PC-3 (cell line): ENCODE results near the gene NANP. TPM values are rescaled to one million over a fixed set of nuclear protein-coding genes. Genes with fewer than 3 reads are reported as not detected.

ENCODE experiments used
- ATAC-seq: fragments of 200-7000 bp; cut with Tn5 transposase; 2 replicates; pipeline ENCODE4 v1.9.1; 2020; ENCODE audit warnings: mild to moderate bottlenecking, moderate library complexity
- BruUV-seq: library from RNA; stranded (reverse); fragments of 400-500 nt; replicated peaks from 2 replicates; lab custom pipeline; 2021; lab: Mats Ljungman, UMichigan
- CTCF ChIA-PET: fragments of 300-600 bp; sonication (Branson Sonifier 250); formaldehyde crosslinking; loops from one replicate; lab custom pipeline; 2022; ENCODE audit warnings: antibody characterized with exemption; lab: Charles Lee
- POLR2A ChIA-PET: fragments of 300-600 bp; sonication (Branson Sonifier 250); formaldehyde crosslinking; loops from one replicate; lab custom pipeline; 2022; ENCODE audit warnings: antibody characterized with exemption; ENCODE audit not compliant: unreplicated experiment; lab: Charles Lee
- DNase-seq: peaks from one replicate; pipeline ENCODE4 v3.0.0-alpha.2; 2015
- H2AFZ ChIP-seq: fragments of 300-600 bp; sonication (generic); 2 replicates; pipeline ENCODE4 v1.6.0; 2016; ENCODE audit warnings: antibody characterized with exemption, low read length
- H3F3A ChIP-seq: fragments of 300-600 bp; sonication (generic); one replicate; pipeline ENCODE4 v1.6.0; 2017; ENCODE audit warnings: antibody characterized with exemption, low read length, control low read depth, mild to moderate bottlenecking; ENCODE audit not compliant: unreplicated experiment
- H3K27ac ChIP-seq: fragments of 300-600 bp; sonication (generic); 2 replicates; pipeline ENCODE4 v1.5.1; 2016; ENCODE audit warnings: mild to moderate bottlenecking, low read length
- H3K27me3 ChIP-seq: fragments of 300-600 bp; sonication (generic); 2 replicates; pipeline ENCODE4 v1.6.1; 2016; ENCODE audit warnings: low read length, mixed read lengths
- H3K36me3 ChIP-seq: fragments of 300-600 bp; sonication (generic); 2 replicates; pipeline ENCODE4 v1.6.1; 2016; ENCODE audit warnings: low read depth, mixed run types, low read length, mixed read lengths
- H3K4me1 ChIP-seq: fragments of 300-600 bp; sonication (generic); 2 replicates; pipeline ENCODE4 v1.5.1; 2016; ENCODE audit warnings: low read length; ENCODE audit not compliant: insufficient read depth
- H3K4me2 ChIP-seq: fragments of 300-600 bp; sonication (generic); 2 replicates; pipeline ENCODE4 v1.6.0; 2016; ENCODE audit warnings: low read length
- H3K4me3 ChIP-seq: fragments of 300-600 bp; sonication (generic); 2 replicates; pipeline ENCODE4 v1.5.1; 2016; ENCODE audit warnings: mild to moderate bottlenecking, low read length, mixed read lengths
- H3K79me2 ChIP-seq: fragments of 300-600 bp; sonication (generic); 2 replicates; pipeline ENCODE4 v1.6.1; 2017; ENCODE audit warnings: low read length, mixed read lengths
- H3K9ac ChIP-seq: fragments of 300-600 bp; sonication (generic); 2 replicates; pipeline ENCODE4 v1.6.0; 2016; ENCODE audit warnings: mild to moderate bottlenecking, low read length
- H3K9me2 ChIP-seq: fragments of 300-600 bp; sonication (generic); replicated peaks from 2 replicates; pipeline ENCODE4 v1.6.1; 2016; ENCODE audit warnings: mixed run types, low read length, mixed read lengths
- H3K9me3 ChIP-seq: fragments of 300-600 bp; sonication (generic); 2 replicates; pipeline ENCODE4 v1.6.1; 2016; ENCODE audit warnings: low read length, mixed read lengths
- H4K20me1 ChIP-seq: fragments of 300-600 bp; sonication (generic); 2 replicates; pipeline ENCODE4 v1.6.1; 2016; ENCODE audit warnings: low read length, mixed read lengths
- EZH2 ChIP-seq: fragments of 300-600 bp; sonication (generic); IDR thresholded peaks from one replicate; pipeline ENCODE4 v1.6.1; 2017; ENCODE audit warnings: antibody characterized with exemption, mild to moderate bottlenecking, low read length; ENCODE audit not compliant: unreplicated experiment
- EZH2phosphoT487 ChIP-seq: fragments of 300-600 bp; sonication (generic); IDR thresholded peaks from 2 replicates; pipeline ENCODE4 v1.6.1; 2018; ENCODE audit warnings: mild to moderate bottlenecking, antibody characterized with exemption, low read length, borderline replicate concordance
- intact Hi-C: fragments of 100-400 bp; cut with micrococcal nuclease; formaldehyde crosslinking; loops from 2 replicates; pipeline ENCODE4 v1.9.0; 2023
- total RNA-seq: library from RNA; depleted of rRNA; stranded (reverse); fragments of >200 nt; gene quantifications from 2 replicates; pipeline ENCODE4 v1.2.3, GENCODE V29; 2014
- TF ChIP-seq, protein P1 (sequence below): fragments of 300-600 bp; sonication (generic); conservative IDR thresholded peaks from 2 replicates; pipeline ENCODE4 v1.5.1; 2017; ENCODE audit warnings: antibody characterized with exemption, low read depth, mild to moderate bottlenecking, low read length

NANP gene
- total RNA-seq, 1 experiment from 2014 or later: 10.7 TPM

DNA sequence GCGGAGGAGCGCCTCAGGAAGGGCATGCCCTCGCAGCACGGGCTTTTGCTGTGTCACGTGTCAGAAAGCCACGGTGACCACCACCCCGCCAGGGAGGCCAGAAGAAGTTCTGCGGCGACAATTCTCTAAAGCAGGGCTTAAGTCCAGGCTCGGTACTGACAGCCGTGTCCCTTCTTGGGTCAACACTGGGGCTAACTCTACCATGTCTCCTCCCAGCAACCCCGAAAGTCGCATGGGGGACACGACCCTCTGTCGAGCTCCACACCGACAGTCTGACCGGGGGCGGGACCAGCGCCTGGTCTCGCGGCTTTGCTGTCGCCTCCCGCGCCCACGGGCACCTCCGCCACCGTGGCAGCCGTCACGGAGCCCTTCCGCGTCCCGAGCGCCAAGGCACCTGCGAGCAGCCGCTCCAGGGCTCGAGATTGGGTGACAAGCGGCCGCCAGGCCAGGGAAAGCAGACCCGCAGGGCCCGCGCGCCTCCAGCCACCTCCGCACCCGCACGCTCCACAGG lies 534 bp downstream of the NANP start:
- H3K9ac ChIP-seq: peak overlapping the region; percentile 97
- no peaks in the 10 kb centered on the region for H3K9me2 ChIP-seq
- H3K27me3 ChIP-seq: no peaks in the 10 kb centered on the region
- H2AFZ ChIP-seq: peak overlapping the region; percentile 85
- peak overlapping the region; percentile 90 for H3K4me2 ChIP-seq
- intact Hi-C loops: loop anchor here (2.0 kb wide), 1 partner anchor 74 kb away; the partner anchor contains the start of gene ZNF337
- H3K79me2 ChIP-seq: peaks cover 73% of the 10 kb centered on the region
- peak overlapping the region; percentile 89 for H3K27ac ChIP-seq
- H3F3A ChIP-seq: no peaks in the 10 kb centered on the region
- CTCF ChIA-PET: interaction anchor here (1.0 kb wide), 1 partner anchor 153 kb away, joined by 3 read pairs; no protein-coding TSS in a partner anchor
- no peaks in the 10 kb centered on the region for H3K9me3 ChIP-seq
- DNase-seq (peak; percentile 32), ATAC-seq (peak; percentile 29)
- POLR2A ChIA-PET: no interaction called here
- BruUV-seq: no TSS peak
- peaks cover 18% of the 10 kb centered on the region for H3K4me1 ChIP-seq
- H3K4me3 ChIP-seq: peak overlapping the region; percentile 90
- 0 out of 2 replicates have a peak, but pooled peaks cover 2% of the 10 kb centered on the region for H3K36me3 ChIP-seq
- no peaks in the 10 kb centered on the region; the same call in 1 of the 2 replicates for H4K20me1 ChIP-seq
- no peak for TF ChIP-seq EZH2
- TF ChIP-seq, protein P1, sequence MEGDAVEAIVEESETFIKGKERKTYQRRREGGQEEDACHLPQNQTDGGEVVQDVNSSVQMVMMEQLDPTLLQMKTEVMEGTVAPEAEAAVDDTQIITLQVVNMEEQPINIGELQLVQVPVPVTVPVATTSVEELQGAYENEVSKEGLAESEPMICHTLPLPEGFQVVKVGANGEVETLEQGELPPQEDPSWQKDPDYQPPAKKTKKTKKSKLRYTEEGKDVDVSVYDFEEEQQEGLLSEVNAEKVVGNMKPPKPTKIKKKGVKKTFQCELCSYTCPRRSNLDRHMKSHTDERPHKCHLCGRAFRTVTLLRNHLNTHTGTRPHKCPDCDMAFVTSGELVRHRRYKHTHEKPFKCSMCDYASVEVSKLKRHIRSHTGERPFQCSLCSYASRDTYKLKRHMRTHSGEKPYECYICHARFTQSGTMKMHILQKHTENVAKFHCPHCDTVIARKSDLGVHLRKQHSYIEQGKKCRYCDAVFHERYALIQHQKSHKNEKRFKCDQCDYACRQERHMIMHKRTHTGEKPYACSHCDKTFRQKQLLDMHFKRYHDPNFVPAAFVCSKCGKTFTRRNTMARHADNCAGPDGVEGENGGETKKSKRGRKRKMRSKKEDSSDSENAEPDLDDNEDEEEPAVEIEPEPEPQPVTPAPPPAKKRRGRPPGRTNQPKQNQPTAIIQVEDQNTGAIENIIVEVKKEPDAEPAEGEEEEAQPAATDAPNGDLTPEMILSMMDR: no peak

DNA sequence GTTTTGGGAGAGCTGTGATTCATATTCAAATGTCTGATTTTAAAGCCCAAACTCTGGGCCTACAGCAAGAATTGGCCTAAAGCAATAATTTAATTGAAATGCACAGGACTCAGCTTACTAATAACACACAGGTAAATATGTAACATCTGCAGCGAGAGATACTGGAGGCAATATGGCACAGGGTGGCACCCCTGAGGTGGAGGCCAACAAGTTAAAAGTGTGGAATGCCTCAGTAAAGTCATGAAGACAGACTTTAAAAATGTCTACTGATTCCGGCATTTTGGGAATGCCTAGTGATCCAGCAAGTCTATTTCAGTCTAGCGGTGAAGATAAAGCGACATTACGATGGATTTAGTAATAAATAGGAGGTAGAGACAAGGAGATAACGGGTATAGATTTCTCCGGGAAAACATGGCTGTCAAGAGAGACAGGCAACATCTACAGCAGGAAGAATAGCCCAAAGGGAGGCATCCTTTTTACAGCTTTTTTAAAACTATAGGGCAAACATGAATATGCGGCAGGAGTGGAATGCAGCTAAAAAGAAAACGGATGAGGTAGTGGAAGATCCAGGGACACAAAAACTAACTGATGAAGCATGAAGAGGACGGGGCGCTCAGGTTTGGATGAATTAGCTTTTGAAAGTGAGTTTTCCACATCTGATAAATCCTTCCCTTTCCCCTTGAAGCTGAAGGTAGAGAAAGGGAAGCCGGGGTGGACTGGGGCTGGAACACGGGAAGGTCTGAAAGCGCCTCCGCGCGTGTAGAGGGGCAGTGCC lies 1.2 kb downstream of the NANP start:
- Histone ChIP-seq H3K79me2 (peaks cover 80% of the 10 kb centered on the region), H3K4me1 (peaks cover 18% of the 10 kb centered on the region), H3K27ac (peak overlapping the region; percentile 89), H3K9me3 (no peaks in the 10 kb centered on the region), H3K4me2 (peak overlapping the region; percentile 90), H3K9me2 (no peaks in the 10 kb centered on the region), H2AFZ (peak overlapping the region; percentile 85), H3K27me3 (no peaks in the 10 kb centered on the region), H3K9ac (peak overlapping the region; percentile 97), H4K20me1 (no peaks in the 10 kb centered on the region; the same call in 1 of the 2 replicates), H3F3A (no peaks in the 10 kb centered on the region), H3K4me3 (peak overlapping the region; percentile 90), H3K36me3 (0 out of 2 replicates have a peak, but pooled peaks cover 2% of the 10 kb centered on the region)
- ChIA-PET CTCF (interaction anchor here (1.0 kb wide), 1 partner anchor 152 kb away, joined by 3 read pairs; no protein-coding TSS in a partner anchor), POLR2A (no interaction called here)
- BruUV-seq: TSS peak; percentile 29
- DNase-seq (no peak), ATAC-seq (no peak)
- intact Hi-C loops: loop anchor here (2.0 kb wide), 1 partner anchor 74 kb away; the partner anchor contains the start of gene ZNF337
- TF ChIP-seq, protein P1: no peak
- TF ChIP-seq EZH2: no peak
- TF ChIP-seq EZH2phosphoT487: no peak
